ENCODE measurements around the gene CSMD2. TPM values are rescaled to one million over a fixed set of nuclear protein-coding genes. Genes with fewer than 3 reads are reported as not detected.

The CSMD2 gene
- polyA plus RNA-seq, 2 donors = 0.02 to 0.08 TPM

DNA sequence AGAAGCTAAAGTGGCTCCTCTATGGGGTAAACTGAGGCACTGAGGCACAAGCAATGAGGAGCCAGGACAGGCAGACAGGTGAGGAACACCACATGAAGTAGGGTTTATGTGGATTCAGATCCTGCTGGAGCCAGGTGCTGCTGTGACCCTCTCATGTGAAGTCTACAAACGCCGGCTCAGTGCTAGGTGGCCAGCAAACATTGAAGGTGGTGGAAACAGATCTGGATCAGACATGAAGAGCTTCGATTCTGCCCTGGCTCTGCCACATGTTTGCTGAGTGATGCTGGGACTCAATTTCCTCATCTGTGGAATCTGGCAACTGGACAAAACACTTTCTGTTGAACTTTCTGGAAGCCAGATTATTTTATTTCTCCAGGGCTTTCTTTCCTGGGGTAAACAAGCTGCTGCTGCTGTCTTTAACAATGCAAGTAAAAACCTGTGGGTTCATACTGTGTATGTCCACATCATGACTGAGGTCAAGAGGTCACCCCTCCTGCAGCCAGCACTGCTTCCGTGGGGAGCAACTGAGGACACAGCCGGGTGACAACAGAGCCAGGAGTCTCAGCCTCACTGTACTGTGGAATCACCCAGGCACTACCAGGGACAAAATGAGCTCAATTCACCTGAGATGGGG, 267.8 kb downstream of the CSMD2 start:
- 58 to 67% methylated on average over 5 of the region's 5 CpGs for WGBS, 2 donors
- peaks cover 0 to 2% of the 10 kb centered on the region in 2 donors for H3K4me1 ChIP-seq (ENCODE audit: control insufficient read depth in 2 of 2, insufficient read depth in 2 of 2, low read length in 1 of 2)
- H3K4me3 ChIP-seq (ENCODE audit: low read depth in 1 of 2, low read length in 2 of 2) = no peak overlapping the region
- no peaks in the 10 kb centered on the region for H3K9me3 ChIP-seq (ENCODE audit: control insufficient read depth in 2 of 2, insufficient read depth in 1 of 2, low read depth in 1 of 2, low read length in 1 of 2)
- H3K27ac ChIP-seq (ENCODE audit: low read depth in 2 of 2, low read length in 1 of 2) = no peak overlapping the region
- H3K27me3 ChIP-seq (ENCODE audit: control insufficient read depth in 1 of 2, insufficient read depth in 2 of 2, low read length in 2 of 2) = no peaks in the 10 kb centered on the region
- no peaks in the 10 kb centered on the region for H3K36me3 ChIP-seq (ENCODE audit: control insufficient read depth in 2 of 2, insufficient read depth in 2 of 2, low read length in 1 of 2)

- Histone ChIP-seq H3K27me3 (ENCODE audit: control insufficient read depth in 1 of 2, insufficient read depth in 2 of 2, low read length in 2 of 2) (no peaks in the 10 kb centered on the region), H3K9me3 (ENCODE audit: control insufficient read depth in 2 of 2, insufficient read depth in 1 of 2, low read depth in 1 of 2, low read length in 1 of 2) (no peaks in the 10 kb centered on the region), H3K36me3 (ENCODE audit: control insufficient read depth in 2 of 2, insufficient read depth in 2 of 2, low read length in 1 of 2) (no peaks in the 10 kb centered on the region), H3K4me1 (ENCODE audit: control insufficient read depth in 2 of 2, insufficient read depth in 2 of 2, low read length in 1 of 2) (peaks cover 0 to 2% of the 10 kb centered on the region in 2 donors), H3K4me3 (ENCODE audit: low read depth in 1 of 2, low read length in 2 of 2) (no peak overlapping the region), H3K27ac (ENCODE audit: low read depth in 2 of 2, low read length in 1 of 2) (no peak overlapping the region)
- WGBS, 2 donors = 74 to 90% methylated on average over 2 of the region's 2 CpGs
Measured at GRCh38 chr1:33895976-33896375, 269.1 kb downstream of the CSMD2 start.

DNA sequence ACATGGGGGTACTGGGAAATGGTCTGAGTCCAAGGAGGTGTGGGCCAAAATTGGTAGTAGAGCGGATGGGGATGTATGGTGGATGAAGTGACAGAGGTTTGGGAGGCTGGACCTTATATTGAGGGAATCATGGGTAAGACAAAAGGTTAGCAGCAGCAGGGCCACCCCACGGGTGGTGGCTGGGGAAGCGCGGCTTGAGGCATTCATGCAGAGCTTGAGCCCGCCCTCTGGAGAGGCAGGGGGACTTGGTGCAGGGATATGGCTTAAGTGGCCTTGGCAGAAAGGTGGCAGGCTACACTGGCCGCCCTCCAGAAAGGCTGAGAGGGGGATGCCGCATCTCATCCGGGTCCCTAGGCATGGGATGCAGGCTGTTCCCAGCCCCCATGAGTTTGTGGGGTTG, 269.6 kb downstream of the CSMD2 start:
- H3K27me3 ChIP-seq (ENCODE audit: control insufficient read depth in 1 of 2, insufficient read depth in 2 of 2, low read length in 2 of 2) = no peaks in the 10 kb centered on the region
- H3K27ac ChIP-seq (ENCODE audit: low read depth in 2 of 2, low read length in 1 of 2) = no peak overlapping the region
- no peaks in the 10 kb centered on the region for H3K9me3 ChIP-seq (ENCODE audit: control insufficient read depth in 2 of 2, insufficient read depth in 1 of 2, low read depth in 1 of 2, low read length in 1 of 2)
- peaks cover 0 to 2% of the 10 kb centered on the region in 2 donors for H3K4me1 ChIP-seq (ENCODE audit: control insufficient read depth in 2 of 2, insufficient read depth in 2 of 2, low read length in 1 of 2)
- no peaks in the 10 kb centered on the region for H3K36me3 ChIP-seq (ENCODE audit: control insufficient read depth in 2 of 2, insufficient read depth in 2 of 2, low read length in 1 of 2)
- H3K4me3 ChIP-seq (ENCODE audit: low read depth in 1 of 2, low read length in 2 of 2) = no peak overlapping the region
- WGBS, 2 donors = 82 to 83% methylated on average over 8 of the region's 8 CpGs

- 46 to 49% methylated on average over 3 of the region's 3 CpGs for WGBS, 2 donors
- H3K27ac ChIP-seq (ENCODE audit: low read depth in 2 of 2, low read length in 1 of 2) = no peak overlapping the region
- peaks cover 0 to 2% of the 10 kb centered on the region in 2 donors for H3K4me1 ChIP-seq (ENCODE audit: control insufficient read depth in 2 of 2, insufficient read depth in 2 of 2, low read length in 1 of 2)
- no peaks in the 10 kb centered on the region for H3K27me3 ChIP-seq (ENCODE audit: control insufficient read depth in 1 of 2, insufficient read depth in 2 of 2, low read length in 2 of 2)
- H3K36me3 ChIP-seq (ENCODE audit: control insufficient read depth in 2 of 2, insufficient read depth in 2 of 2, low read length in 1 of 2) = no peaks in the 10 kb centered on the region
- no peaks in the 10 kb centered on the region for H3K9me3 ChIP-seq (ENCODE audit: control insufficient read depth in 2 of 2, insufficient read depth in 1 of 2, low read depth in 1 of 2, low read length in 1 of 2)
- no peak overlapping the region for H3K4me3 ChIP-seq (ENCODE audit: low read depth in 1 of 2, low read length in 2 of 2)
Measured at GRCh38 chr1:33893147-33893830, 271.7 kb downstream of the CSMD2 start.

DNA sequence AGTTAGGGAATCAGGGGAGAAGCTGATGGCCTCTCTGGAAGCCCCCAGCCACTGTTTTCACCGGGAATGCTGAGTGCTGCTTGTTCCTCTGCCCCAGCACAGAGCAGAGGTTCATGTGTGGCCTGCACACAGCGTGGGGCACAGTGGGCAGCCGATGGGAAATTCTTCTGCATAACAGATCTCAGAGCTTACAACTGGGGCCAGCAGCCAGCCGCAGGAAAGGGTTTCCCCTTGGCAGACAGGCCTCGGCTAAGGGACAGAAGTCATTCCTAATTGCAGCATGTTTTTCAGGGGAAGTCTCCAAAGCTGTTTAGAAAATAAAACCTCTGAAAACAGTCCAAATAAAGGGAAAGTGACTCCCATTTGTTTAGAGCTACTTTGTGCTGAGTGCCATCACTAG, 278.5 kb downstream of the CSMD2 start:
- 32 to 44% methylated on average over 5 of the region's 5 CpGs for WGBS, 2 donors
- Histone ChIP-seq H3K4me3 (ENCODE audit: low read depth in 1 of 2, low read length in 2 of 2) (no peak overlapping the region), H3K27me3 (ENCODE audit: control insufficient read depth in 1 of 2, insufficient read depth in 2 of 2, low read length in 2 of 2) (no peaks in the 10 kb centered on the region), H3K27ac (ENCODE audit: low read depth in 2 of 2, low read length in 1 of 2) (no peak overlapping the region), H3K9me3 (ENCODE audit: control insufficient read depth in 2 of 2, insufficient read depth in 1 of 2, low read depth in 1 of 2, low read length in 1 of 2) (no peaks in the 10 kb centered on the region), H3K36me3 (ENCODE audit: control insufficient read depth in 2 of 2, insufficient read depth in 2 of 2, low read length in 1 of 2) (no peaks in the 10 kb centered on the region), H3K4me1 (ENCODE audit: control insufficient read depth in 2 of 2, insufficient read depth in 2 of 2, low read length in 1 of 2) (no peaks in the 10 kb centered on the region)

- Histone ChIP-seq H3K27ac (ENCODE audit: low read depth in 2 of 2, low read length in 1 of 2) (no peak overlapping the region), H3K36me3 (ENCODE audit: control insufficient read depth in 2 of 2, insufficient read depth in 2 of 2, low read length in 1 of 2) (no peaks in the 10 kb centered on the region), H3K9me3 (ENCODE audit: control insufficient read depth in 2 of 2, insufficient read depth in 1 of 2, low read depth in 1 of 2, low read length in 1 of 2) (no peaks in the 10 kb centered on the region), H3K27me3 (ENCODE audit: control insufficient read depth in 1 of 2, insufficient read depth in 2 of 2, low read length in 2 of 2) (no peaks in the 10 kb centered on the region), H3K4me1 (ENCODE audit: control insufficient read depth in 2 of 2, insufficient read depth in 2 of 2, low read length in 1 of 2) (peaks cover 0 to 2% of the 10 kb centered on the region in 2 donors), H3K4me3 (ENCODE audit: low read depth in 1 of 2, low read length in 2 of 2) (no peak overlapping the region)
- 38 to 39% methylated on average over 2 of the region's 2 CpGs for WGBS, 2 donors
Measured at GRCh38 chr1:33880305-33880704, 284.7 kb downstream of the CSMD2 start.

- 80 to 91% methylated on average over 2 of the region's 2 CpGs for WGBS, 2 donors
- Histone ChIP-seq H3K9me3 (ENCODE audit: control insufficient read depth in 2 of 2, insufficient read depth in 1 of 2, low read depth in 1 of 2, low read length in 1 of 2) (no peaks in the 10 kb centered on the region), H3K36me3 (ENCODE audit: control insufficient read depth in 2 of 2, insufficient read depth in 2 of 2, low read length in 1 of 2) (no peaks in the 10 kb centered on the region), H3K27me3 (ENCODE audit: control insufficient read depth in 1 of 2, insufficient read depth in 2 of 2, low read length in 2 of 2) (no peaks in the 10 kb centered on the region), H3K4me1 (ENCODE audit: control insufficient read depth in 2 of 2, insufficient read depth in 2 of 2, low read length in 1 of 2) (peaks cover 0 to 2% of the 10 kb centered on the region in 2 donors), H3K4me3 (ENCODE audit: low read depth in 1 of 2, low read length in 2 of 2) (no peak overlapping the region), H3K27ac (ENCODE audit: low read depth in 2 of 2, low read length in 1 of 2) (no peak overlapping the region)
Measured at GRCh38 chr1:33878392-33878791, 286.6 kb downstream of the CSMD2 start.

DNA sequence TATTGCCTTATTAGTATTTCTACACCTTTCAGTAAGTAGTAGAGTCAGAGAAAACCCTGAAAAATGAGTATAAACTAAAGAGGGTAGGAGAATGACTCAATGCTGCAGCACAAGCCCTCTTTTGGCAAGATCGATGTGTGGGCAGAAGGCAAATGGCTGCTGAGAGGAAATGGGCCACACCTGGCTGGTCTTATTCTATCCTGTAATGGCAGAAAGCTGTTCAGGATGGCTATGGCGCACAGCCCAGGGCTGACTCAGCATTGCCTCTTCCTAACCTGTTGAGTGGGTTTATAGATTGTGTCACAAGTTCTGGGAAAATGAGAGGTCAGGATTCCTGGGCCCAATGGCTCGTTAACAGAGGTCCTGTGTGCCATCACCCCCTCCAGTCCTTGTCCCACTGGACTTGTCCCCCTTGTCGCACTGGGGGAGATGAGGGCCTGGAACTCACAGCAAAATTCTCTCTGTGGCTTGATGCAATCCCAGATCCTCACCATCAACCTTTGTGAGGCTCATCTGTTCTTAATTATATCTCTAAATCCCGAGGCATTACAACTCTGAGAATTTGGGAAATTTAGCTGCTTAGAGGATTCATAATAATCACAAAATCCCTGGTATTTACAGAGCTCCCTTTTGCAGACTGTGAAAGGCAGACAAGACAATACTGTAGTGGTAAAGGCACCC, 287.9 kb downstream of the CSMD2 start:
- H3K27ac ChIP-seq (ENCODE audit: low read depth in 2 of 2, low read length in 1 of 2) = peak overlapping the region in 1 of 2 donors; percentile 14
- H3K4me1 ChIP-seq (ENCODE audit: control insufficient read depth in 2 of 2, insufficient read depth in 2 of 2, low read length in 1 of 2) = peaks cover 0 to 2% of the 10 kb centered on the region in 2 donors

GRCh38 chr1:33875862-33876261, 289.2 kb downstream of the CSMD2 start:
- WGBS, 2 donors = 74 to 86% methylated on average over 3 of the region's 3 CpGs
- Histone ChIP-seq H3K4me1 (ENCODE audit: control insufficient read depth in 2 of 2, insufficient read depth in 2 of 2, low read length in 1 of 2) (peaks cover 0 to 2% of the 10 kb centered on the region in 2 donors), H3K27me3 (ENCODE audit: control insufficient read depth in 1 of 2, insufficient read depth in 2 of 2, low read length in 2 of 2) (no peaks in the 10 kb centered on the region), H3K27ac (ENCODE audit: low read depth in 2 of 2, low read length in 1 of 2) (no peak overlapping the region), H3K4me3 (ENCODE audit: low read depth in 1 of 2, low read length in 2 of 2) (no peak overlapping the region), H3K36me3 (ENCODE audit: control insufficient read depth in 2 of 2, insufficient read depth in 2 of 2, low read length in 1 of 2) (no peaks in the 10 kb centered on the region), H3K9me3 (ENCODE audit: control insufficient read depth in 2 of 2, insufficient read depth in 1 of 2, low read depth in 1 of 2, low read length in 1 of 2) (no peaks in the 10 kb centered on the region)

More for the DNA sequence above, 287.9 kb downstream of the CSMD2 start:
- H3K9me3 ChIP-seq (ENCODE audit: control insufficient read depth in 2 of 2, insufficient read depth in 1 of 2, low read depth in 1 of 2, low read length in 1 of 2) = no peaks in the 10 kb centered on the region
- 46 to 52% methylated on average over 5 of the region's 5 CpGs for WGBS, 2 donors
- H3K36me3 ChIP-seq (ENCODE audit: control insufficient read depth in 2 of 2, insufficient read depth in 2 of 2, low read length in 1 of 2) = no peaks in the 10 kb centered on the region
- no peaks in the 10 kb centered on the region for H3K27me3 ChIP-seq (ENCODE audit: control insufficient read depth in 1 of 2, insufficient read depth in 2 of 2, low read length in 2 of 2)
- no peak overlapping the region for H3K4me3 ChIP-seq (ENCODE audit: low read depth in 1 of 2, low read length in 2 of 2)
